Endodermal cell (in vitro differentiated cells): ENCODE data around the gene CALCR. TPM values are rescaled to one million over a fixed set of nuclear protein-coding genes. Genes with fewer than 3 reads are reported as not detected.

Experiments
- DNase-seq: peaks from one replicate; pipeline ENCODE4 v3.0.0-alpha.2; 2017
- H3K27ac ChIP-seq: 2 replicates; pipeline ENCODE4 v1.5.1; 2013; ENCODE audit warnings: mild to moderate bottlenecking, low read depth, low read length, moderate library complexity
- H3K27me3 ChIP-seq: 2 replicates; pipeline ENCODE4 v1.6.1; 2013; ENCODE audit warnings: mild to moderate bottlenecking, low read length, moderate library complexity; ENCODE audit not compliant: insufficient read depth, control insufficient read depth, poor library complexity, severe bottlenecking
- H3K36me3 ChIP-seq: 2 replicates; pipeline ENCODE4 v1.7.0; 2013; ENCODE audit warnings: mild to moderate bottlenecking, low read length, moderate library complexity; ENCODE audit not compliant: control insufficient read depth, insufficient read depth
- H3K4me1 ChIP-seq: one replicate; pipeline ENCODE4 v1.7.0; 2013; ENCODE audit warnings: low read length; ENCODE audit not compliant: control insufficient read depth, insufficient read depth
- H3K4me3 ChIP-seq: 2 replicates; pipeline ENCODE4 v1.5.1; 2013; ENCODE audit warnings: mild to moderate bottlenecking, low read length, moderate library complexity
- H3K9ac ChIP-seq: 2 replicates; pipeline ENCODE4 v1.6.1; 2013; ENCODE audit warnings: mild to moderate bottlenecking, low read length, moderate library complexity; ENCODE audit not compliant: poor library complexity, severe bottlenecking; ENCODE audit errors: extremely low read depth
- H3K9me3 ChIP-seq: 2 replicates; pipeline ENCODE4 v1.6.1; 2013; ENCODE audit warnings: mild to moderate bottlenecking, low read length, moderate library complexity; ENCODE audit not compliant: control insufficient read depth
- H3K27ac Mint-ChIP-seq: 2 replicates; pipeline ENCODE4 v1.8.0; 2020; ENCODE audit warnings: mixed read lengths
- H3K27me3 Mint-ChIP-seq: 2 replicates; pipeline ENCODE4 v1.8.0; 2021; ENCODE audit warnings: mild to moderate bottlenecking, mixed read lengths; ENCODE audit not compliant: insufficient read depth
- H3K36me3 Mint-ChIP-seq: 2 replicates; pipeline ENCODE4 v1.8.0; 2020; ENCODE audit warnings: low read depth, mixed read lengths
- H3K4me1 Mint-ChIP-seq: 2 replicates; pipeline ENCODE4 v1.8.0; 2020; ENCODE audit warnings: mixed read lengths
- H3K4me3 Mint-ChIP-seq: 2 replicates; pipeline ENCODE4 v1.8.0; 2020; ENCODE audit warnings: mild to moderate bottlenecking, moderate library complexity, mixed read lengths
- H3K9me3 Mint-ChIP-seq: 2 replicates; pipeline ENCODE4 v1.8.0; 2020; ENCODE audit warnings: mild to moderate bottlenecking, mixed read lengths
- WGBS, 2 experiments: methylation state at CpG; one replicate each; pipeline versions ENCODE4 v1.1.5 to v1.1.7; 2013; ENCODE audit warnings: missing lambda C conversion rate in 2 of 2, mixed read lengths in 1 of 2; ENCODE audit not compliant: insufficient coverage in 1 of 2, insufficient read length in 1 of 2; 5-methylcytosine and 5-hydroxymethylcytosine counted together
- total RNA-seq, 2 donors: library from RNA; stranded (reverse); fragmentation: NEBNext Ultra II Directional in 1 of 2; extraction: Animal tissue kit (Norgen Biotek cat#: 25700) in 1 of 2; gene quantifications; 2 replicates in 1 of 2; 3 replicates in 1 of 2; pipeline ENCODE4 v1.2.1, GENCODE V29; 2021
- TF ChIP-seq, protein P1 (sequence below): fragments of 200-600 bp; sonication (generic); conservative IDR thresholded peaks from 2 replicates; pipeline ENCODE4 v1.5.0; 2021; ENCODE audit warnings: antibody characterized with exemption, mild to moderate bottlenecking

The CALCR gene
- total RNA-seq, 2 donors from 2014 or later = 16.8 to 17.1 TPM

GRCh38 chr7:93551931-93552330 lies 22.6 kb downstream of the CALCR start:
- Histone ChIP-seq H3K4me3 (no peak overlapping the region), H3K4me1 (no peaks in the 10 kb centered on the region), H3K9ac (no peak overlapping the region), H3K36me3 (no peaks in the 10 kb centered on the region), H3K27ac (no peak overlapping the region), H3K9me3 (no peaks in the 10 kb centered on the region), H3K27me3 (no peaks in the 10 kb centered on the region)
- no peak overlapping the region for H3K27ac Mint-ChIP-seq
- H3K4me1 Mint-ChIP-seq = no peaks in the 10 kb centered on the region
- no peak overlapping the region for H3K4me3 Mint-ChIP-seq
- no peaks in the 10 kb centered on the region for H3K9me3 Mint-ChIP-seq
- no peaks in the 10 kb centered on the region for H3K36me3 Mint-ChIP-seq
- DNase-seq = no peak
- TF ChIP-seq, protein P1, sequence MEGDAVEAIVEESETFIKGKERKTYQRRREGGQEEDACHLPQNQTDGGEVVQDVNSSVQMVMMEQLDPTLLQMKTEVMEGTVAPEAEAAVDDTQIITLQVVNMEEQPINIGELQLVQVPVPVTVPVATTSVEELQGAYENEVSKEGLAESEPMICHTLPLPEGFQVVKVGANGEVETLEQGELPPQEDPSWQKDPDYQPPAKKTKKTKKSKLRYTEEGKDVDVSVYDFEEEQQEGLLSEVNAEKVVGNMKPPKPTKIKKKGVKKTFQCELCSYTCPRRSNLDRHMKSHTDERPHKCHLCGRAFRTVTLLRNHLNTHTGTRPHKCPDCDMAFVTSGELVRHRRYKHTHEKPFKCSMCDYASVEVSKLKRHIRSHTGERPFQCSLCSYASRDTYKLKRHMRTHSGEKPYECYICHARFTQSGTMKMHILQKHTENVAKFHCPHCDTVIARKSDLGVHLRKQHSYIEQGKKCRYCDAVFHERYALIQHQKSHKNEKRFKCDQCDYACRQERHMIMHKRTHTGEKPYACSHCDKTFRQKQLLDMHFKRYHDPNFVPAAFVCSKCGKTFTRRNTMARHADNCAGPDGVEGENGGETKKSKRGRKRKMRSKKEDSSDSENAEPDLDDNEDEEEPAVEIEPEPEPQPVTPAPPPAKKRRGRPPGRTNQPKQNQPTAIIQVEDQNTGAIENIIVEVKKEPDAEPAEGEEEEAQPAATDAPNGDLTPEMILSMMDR = no peak
- WGBS, 2 experiments = 79 to 92% methylated on average over 2 of the region's 2 CpGs
- no peaks in the 10 kb centered on the region for H3K27me3 Mint-ChIP-seq

GRCh38 chr7:93551063-93551895 lies 23.2 kb downstream of the CALCR start:
- TF ChIP-seq, protein P1 = peak; percentile 83
- no peaks in the 10 kb centered on the region for H3K27me3 ChIP-seq
- H3K9me3 ChIP-seq = no peaks in the 10 kb centered on the region
- no peak overlapping the region for H3K9ac ChIP-seq
- no peaks in the 10 kb centered on the region for H3K4me1 Mint-ChIP-seq
- H3K9me3 Mint-ChIP-seq = no peaks in the 10 kb centered on the region
- no peak overlapping the region for H3K27ac Mint-ChIP-seq
- H3K27me3 Mint-ChIP-seq = no peaks in the 10 kb centered on the region
- DNase-seq = no peak
- H3K4me1 ChIP-seq = no peaks in the 10 kb centered on the region
- H3K4me3 Mint-ChIP-seq = no peak overlapping the region
- H3K27ac ChIP-seq = no peak overlapping the region
- no peaks in the 10 kb centered on the region for H3K36me3 Mint-ChIP-seq
- H3K36me3 ChIP-seq = no peaks in the 10 kb centered on the region
- WGBS, 2 experiments = 13 to 28% methylated on average over 4 to 6 of the region's 6 CpGs
- no peak overlapping the region for H3K4me3 ChIP-seq

DNA sequence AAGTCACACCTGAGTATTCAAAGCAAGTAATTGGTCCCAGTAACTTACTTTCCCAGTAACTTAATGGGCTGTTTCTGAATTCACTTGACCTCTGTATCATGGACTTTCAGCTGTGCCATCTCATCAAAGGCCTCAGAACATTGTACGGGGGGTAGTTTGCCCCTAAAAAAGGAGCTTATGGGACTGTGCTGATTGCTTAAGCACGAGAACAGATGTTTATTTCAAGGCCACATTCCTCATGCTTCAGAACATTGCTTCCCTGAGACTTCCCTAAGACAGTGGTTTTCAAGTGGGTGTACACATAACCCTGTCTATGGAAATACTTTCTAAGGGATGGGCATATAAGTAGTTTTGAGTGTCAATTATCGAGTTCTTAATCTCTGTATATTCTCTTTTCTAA lies 26.8 kb downstream of the CALCR start:
- no peak overlapping the region for H3K27ac ChIP-seq
- H3K27me3 Mint-ChIP-seq = no peaks in the 10 kb centered on the region
- no peaks in the 10 kb centered on the region for H3K27me3 ChIP-seq
- DNase-seq = no peak
- no peaks in the 10 kb centered on the region for H3K9me3 ChIP-seq
- TF ChIP-seq, protein P1 = no peak
- no peaks in the 10 kb centered on the region for H3K4me1 Mint-ChIP-seq
- no peak overlapping the region for H3K4me3 Mint-ChIP-seq
- no peak overlapping the region for H3K4me3 ChIP-seq
- H3K4me1 ChIP-seq = no peaks in the 10 kb centered on the region
- no peak overlapping the region for H3K9ac ChIP-seq
- H3K36me3 ChIP-seq = no peaks in the 10 kb centered on the region
- no peaks in the 10 kb centered on the region for H3K36me3 Mint-ChIP-seq
- WGBS, 2 experiments = 91 to 100% methylated on average over 1 to 3 of the region's 3 CpGs
- H3K27ac Mint-ChIP-seq = no peak overlapping the region
- no peaks in the 10 kb centered on the region for H3K9me3 Mint-ChIP-seq
